ENCODE results near the gene TSPEAR. TPM values are rescaled to one million over a fixed set of nuclear protein-coding genes. Genes with fewer than 3 reads are reported as not detected.
A peak's percentile ranks its signal among the peaks of the same experiment; 100 is the strongest.
"Not testable (repeated sequence)": the region's sequence is repeated elsewhere in the genome, so short reads cannot be mapped to it uniquely, and the experiment has no call there.

The TSPEAR gene
- total RNA-seq, 4 donors from 2014 or later, result under 0.01 to 0.23 TPM; not detected in 2

DNA sequence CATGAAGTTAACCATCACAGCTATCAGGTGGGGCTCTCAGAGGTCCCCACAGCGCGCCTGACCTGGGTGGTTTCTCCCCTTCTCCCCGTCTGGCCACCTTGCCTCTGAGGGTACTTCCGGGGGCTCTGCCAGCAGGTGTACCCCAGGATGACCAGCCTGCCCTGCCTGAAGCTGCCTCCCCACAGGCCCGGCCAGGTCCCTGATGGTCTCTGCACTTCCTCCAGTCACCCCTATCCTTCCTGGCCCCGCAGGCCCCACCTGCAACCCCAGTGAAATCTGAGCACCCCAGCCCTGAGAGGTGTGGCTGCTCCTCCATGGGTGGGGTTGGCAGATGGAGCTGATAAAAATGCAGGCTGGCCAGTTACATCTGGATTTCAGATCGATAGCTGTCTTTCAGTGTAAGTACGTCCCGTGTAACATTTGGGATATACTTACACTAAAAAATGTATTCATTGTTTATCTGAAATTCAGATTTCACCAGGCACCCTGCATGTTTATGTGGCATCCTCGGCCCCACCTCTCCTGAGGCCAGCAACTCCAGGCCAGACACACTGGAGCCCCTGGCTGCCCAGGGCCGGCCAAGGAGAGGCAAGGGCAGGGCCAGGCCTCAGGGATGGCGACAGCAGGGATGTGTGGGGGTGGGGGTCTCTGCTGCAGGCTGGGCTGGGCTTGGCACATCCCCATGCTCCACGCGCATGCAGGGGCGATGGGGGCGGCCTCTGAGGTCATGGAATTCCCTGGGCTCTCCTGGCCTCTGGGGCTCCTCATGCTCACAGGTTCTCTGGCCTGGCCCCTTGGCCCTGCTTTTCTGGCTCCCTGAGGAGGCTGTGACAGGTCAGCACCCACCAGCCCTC lies 230.9 kb downstream of the TSPEAR start:
- DNase-seq (ENCODE audit: extremely low spot score), result no peak
- TF ChIP-seq EP300 (IDR thresholded peaks at IDR 0.05) (no peak), POLR2A (IDR thresholded peaks at IDR 0.05; ENCODE audit: low read depth) (no peak), POLR2AphosphoS5 (IDR thresholded peaks at IDR 0.05) (no peak)
- TF ChIP-seq, protein P1, sequence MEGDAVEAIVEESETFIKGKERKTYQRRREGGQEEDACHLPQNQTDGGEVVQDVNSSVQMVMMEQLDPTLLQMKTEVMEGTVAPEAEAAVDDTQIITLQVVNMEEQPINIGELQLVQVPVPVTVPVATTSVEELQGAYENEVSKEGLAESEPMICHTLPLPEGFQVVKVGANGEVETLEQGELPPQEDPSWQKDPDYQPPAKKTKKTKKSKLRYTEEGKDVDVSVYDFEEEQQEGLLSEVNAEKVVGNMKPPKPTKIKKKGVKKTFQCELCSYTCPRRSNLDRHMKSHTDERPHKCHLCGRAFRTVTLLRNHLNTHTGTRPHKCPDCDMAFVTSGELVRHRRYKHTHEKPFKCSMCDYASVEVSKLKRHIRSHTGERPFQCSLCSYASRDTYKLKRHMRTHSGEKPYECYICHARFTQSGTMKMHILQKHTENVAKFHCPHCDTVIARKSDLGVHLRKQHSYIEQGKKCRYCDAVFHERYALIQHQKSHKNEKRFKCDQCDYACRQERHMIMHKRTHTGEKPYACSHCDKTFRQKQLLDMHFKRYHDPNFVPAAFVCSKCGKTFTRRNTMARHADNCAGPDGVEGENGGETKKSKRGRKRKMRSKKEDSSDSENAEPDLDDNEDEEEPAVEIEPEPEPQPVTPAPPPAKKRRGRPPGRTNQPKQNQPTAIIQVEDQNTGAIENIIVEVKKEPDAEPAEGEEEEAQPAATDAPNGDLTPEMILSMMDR (IDR thresholded peaks at IDR 0.05), result no peak

DNA sequence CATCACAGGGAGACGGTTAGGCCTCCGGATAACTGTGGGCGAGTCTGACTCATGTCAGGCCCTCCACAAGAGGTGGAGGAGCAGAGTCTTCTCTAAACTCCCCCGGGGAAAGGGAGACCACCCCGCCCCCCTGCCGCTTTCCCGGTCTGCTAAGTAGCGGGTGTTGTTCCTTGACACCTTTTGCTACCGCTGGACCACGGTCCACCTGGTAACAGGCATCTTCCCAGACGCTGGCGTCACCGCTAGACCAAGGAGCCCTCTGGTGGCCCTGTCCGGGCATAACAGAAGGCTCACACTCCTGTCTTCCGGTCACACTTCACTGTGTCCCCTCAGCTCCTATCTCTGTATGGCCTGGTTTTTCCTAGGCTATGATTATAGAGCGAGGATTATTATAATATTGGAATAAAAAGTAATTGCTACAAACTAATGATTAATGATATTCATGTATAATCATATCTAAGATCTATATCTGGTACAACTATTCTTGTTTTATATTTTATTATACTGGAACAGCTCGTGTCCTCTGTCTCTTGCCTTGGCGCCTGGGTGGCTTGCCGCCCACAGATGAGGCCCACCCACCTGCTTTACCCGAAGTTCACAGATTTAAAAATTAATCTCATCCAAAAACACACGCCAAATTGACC lies 231.7 kb downstream of the TSPEAR start:
- DNase-seq (ENCODE audit: extremely low spot score); H3K4me1 ChIP-seq; H3K36me3 ChIP-seq; intact Hi-C loops (cut with DNase I); H3K4me3 ChIP-seq; H3K27ac ChIP-seq (replicated peaks in 1 of 4); H3K9me3 ChIP-seq: not testable (repeated sequence)
- H3K27me3 ChIP-seq, result peaks cover 0 to 15% (median 0%) of the 10 kb centered on the region in 4 donors
- TF ChIP-seq, protein P1 (IDR thresholded peaks at IDR 0.05), result peak; percentile 48 to 73 (median 57)
- WGBS, result 65% methylated on average over 12 of the region's 21 CpGs

More for the DNA sequence above, 230.9 kb downstream of the TSPEAR start:
- no peaks in the 10 kb centered on the region for H3K9me3 ChIP-seq
- H3K27ac ChIP-seq (replicated peaks in 1 of 4), result no peak overlapping the region
- H3K36me3 ChIP-seq, result peaks cover 0 to 5% (median 0%) of the 10 kb centered on the region in 4 donors
- WGBS, result 74% methylated on average over 9 of the region's 16 CpGs
- no peak overlapping the region for H3K4me3 ChIP-seq
- H3K27me3 ChIP-seq, result peaks cover 0 to 21% (median 0%) of the 10 kb centered on the region in 4 donors
- intact Hi-C loops (cut with DNase I), result no loop called here
- no peaks in the 10 kb centered on the region for H3K4me1 ChIP-seq

DNA sequence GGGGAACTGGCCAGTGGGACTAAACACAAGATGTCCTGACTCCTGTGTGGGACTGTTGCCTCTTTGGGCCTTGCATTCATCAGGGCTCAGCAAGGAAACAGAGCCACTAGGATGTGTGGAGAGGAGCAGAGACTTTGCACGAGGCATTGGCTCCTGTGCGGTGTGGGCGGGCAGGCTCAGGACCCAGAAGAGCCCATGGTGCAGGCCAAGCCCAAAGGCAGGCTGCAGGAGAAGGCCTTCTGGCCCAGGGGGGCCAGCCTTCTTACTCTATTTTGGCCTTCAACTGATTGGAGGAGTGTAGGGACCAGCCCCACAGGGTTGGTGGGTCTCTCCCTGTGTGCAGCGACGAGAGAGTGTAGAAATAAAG lies 232.6 kb downstream of the TSPEAR start:
- Histone ChIP-seq H3K36me3 (peaks cover 0 to 5% (median 0%) of the 10 kb centered on the region in 4 donors), H3K4me1 (no peaks in the 10 kb centered on the region), H3K9me3 (no peaks in the 10 kb centered on the region), H3K27ac (replicated peaks in 1 of 4) (no peak overlapping the region), H3K4me3 (no peak overlapping the region), H3K27me3 (peaks cover 0 to 15% (median 0%) of the 10 kb centered on the region in 4 donors)
- no peak for DNase-seq (ENCODE audit: extremely low spot score)
- TF ChIP-seq, protein P1 (IDR thresholded peaks at IDR 0.05), result no peak
- TF ChIP-seq EP300 (IDR thresholded peaks at IDR 0.05) (no peak), POLR2A (IDR thresholded peaks at IDR 0.05; ENCODE audit: low read depth) (no peak), POLR2AphosphoS5 (IDR thresholded peaks at IDR 0.05) (no peak)
- WGBS, result 88% methylated on average over 5 of the region's 5 CpGs
- intact Hi-C loops (cut with DNase I), result no loop called here

DNA sequence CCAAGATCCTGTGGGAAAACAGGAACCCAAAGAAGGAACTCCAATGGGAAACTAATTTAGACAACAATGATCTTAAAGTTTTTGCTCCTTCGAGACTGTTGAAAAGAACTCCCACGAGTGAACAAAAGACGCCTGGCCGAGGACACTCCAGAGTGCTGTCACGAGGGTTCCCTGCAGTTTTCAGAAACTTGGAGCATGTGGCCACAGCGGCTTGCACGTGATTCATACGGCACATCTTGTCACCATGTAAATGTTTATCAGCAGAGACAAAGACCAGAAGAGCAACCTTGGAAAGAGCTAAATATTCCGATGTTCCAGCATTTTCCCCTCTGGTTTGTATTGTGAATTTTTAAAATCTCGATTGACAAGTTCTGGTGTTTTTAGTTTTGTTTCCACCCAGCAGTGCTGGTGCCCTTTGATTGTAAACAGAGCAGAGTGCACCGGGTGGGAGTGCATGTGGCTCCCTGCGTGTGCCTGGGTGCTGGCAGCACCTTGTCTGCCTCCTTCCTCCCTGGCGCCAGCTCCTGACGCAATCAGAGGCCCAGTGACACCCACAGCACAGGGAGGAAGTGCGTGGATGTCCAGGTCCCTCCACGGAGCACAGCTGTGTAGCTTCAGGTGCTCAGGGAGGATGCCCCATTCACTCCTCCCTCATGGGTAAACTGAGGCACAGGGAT lies 233.1 kb downstream of the TSPEAR start:
- Histone ChIP-seq H3K4me1 (no peaks in the 10 kb centered on the region), H3K4me3 (no peak overlapping the region), H3K9me3 (no peaks in the 10 kb centered on the region), H3K27me3 (peaks cover 0 to 10% (median 0%) of the 10 kb centered on the region in 4 donors), H3K36me3 (peaks cover 0 to 5% (median 0%) of the 10 kb centered on the region in 4 donors), H3K27ac (replicated peaks in 1 of 4) (no peak overlapping the region)
- intact Hi-C loops (cut with DNase I), result no loop called here
- TF ChIP-seq POLR2AphosphoS5 (IDR thresholded peaks at IDR 0.05), result no peak
- TF ChIP-seq POLR2A (IDR thresholded peaks at IDR 0.05; ENCODE audit: low read depth), result no peak
- TF ChIP-seq, protein P1 (IDR thresholded peaks at IDR 0.05), result no peak
- TF ChIP-seq EP300 (IDR thresholded peaks at IDR 0.05), result no peak
- DNase-seq (ENCODE audit: extremely low spot score), result no peak
- 66% methylated on average over 15 of the region's 16 CpGs for whole genome bisulfite sequencing
